ENCODE data around the gene IGF2BP2.
A peak's percentile ranks its signal among the peaks of the same experiment; 100 is the strongest.

IGF2BP2 gene

DNA sequence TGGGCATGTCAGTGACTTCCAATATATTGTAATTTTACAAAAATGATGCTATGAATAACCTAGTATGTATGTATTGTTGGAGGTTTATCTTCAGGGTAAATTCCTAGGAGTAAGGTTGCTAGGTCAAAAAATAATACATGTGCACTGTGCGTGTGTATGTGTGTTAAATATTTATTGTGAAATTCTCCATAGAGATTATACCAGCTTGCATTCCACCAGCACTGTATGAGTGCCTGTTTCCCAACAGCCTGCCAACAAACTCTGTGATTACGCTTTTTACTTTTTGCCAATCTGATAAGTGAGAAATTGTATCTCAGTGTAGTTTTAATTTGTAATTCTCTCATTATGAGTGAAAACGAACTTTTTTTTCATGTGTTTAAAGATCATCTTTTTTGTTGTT, 12.6 kb upstream of the IGF2BP2 start:
- DNase-seq, result no peak

- DNase-seq, result no peak
Measured at GRCh38 chr3:185831990-185832389, 7.1 kb upstream of the IGF2BP2 start.

DNA sequence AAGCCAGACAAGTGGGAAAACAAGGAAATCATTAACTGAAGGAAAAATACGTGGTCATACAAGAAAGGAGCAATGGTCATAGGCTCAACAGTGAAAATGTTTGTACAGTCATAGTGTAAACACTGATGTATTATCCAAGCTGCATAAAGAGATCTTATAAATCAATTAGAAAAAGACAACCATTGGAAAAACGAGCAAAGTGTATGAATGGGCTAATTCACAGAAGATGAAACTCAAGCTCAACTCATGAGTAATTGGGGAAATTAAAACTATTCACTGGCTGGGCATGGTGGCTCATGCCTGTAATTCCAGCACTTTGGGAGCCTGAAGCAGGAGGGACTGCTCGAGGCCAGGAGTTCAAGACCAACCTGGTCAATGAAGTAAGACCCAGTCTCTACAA, 6.4 kb upstream of the IGF2BP2 start:
- DNase-seq, result no peak

DNA sequence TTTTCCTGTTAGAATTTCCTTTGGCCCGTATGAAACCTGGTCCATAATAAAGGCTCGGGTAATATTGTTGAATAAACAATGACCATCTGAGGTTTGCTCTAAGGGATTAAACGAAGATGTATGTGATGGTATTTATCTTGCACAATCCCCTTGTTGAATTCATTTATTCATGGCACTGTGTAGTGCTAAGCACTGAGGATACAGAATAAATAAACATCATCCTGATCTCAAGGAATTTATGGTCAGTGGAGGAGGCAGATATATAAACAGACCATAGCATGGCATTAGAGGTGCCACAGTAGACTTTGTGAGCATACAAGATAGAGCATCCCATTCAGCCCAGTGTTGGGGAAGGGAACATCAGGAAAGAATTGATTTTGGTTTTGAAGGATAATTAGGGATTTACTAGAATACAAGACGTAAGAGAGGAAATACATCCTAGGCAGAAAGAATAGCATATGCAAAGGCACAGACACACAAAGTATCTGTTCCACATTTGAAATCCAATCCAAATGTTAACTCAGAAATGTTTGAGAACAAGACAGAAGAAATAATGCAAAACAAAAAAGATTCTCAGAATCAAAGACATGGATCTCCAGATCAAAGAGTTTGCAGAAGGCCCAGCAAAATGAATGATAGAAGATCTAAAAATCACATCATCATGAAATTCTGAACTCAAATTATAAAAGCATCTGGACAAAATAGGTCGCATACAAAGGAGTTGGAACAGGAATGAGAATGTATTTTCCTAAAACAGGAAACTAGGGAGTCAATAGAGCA, 5.4 kb upstream of the IGF2BP2 start:
- no peak for DNase-seq

DNA sequence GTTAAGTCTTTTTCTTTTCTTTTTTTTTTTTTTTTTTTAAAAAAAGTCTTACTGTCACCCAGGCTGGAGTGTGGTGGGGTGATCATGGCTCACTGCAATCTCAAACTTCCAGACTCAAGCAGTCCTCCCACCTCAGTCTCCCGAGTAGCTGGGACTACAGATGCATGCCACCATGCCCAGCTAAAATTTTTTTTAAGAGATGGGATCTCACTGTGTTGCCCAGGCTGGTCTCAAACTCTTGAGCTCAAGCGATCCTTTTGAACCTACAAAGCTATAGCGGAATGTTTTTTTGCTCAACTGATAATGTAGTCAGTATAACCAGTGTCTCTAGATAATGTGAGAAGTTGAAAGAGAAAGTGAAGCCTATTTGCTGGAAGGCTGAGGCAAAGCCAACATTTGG, 3.9 kb upstream of the IGF2BP2 start:
- no peak for DNase-seq

GRCh38 chr3:185827595-185828344, 2.9 kb upstream of the IGF2BP2 start:
- no peak for DNase-seq

- no peak for DNase-seq
Measured at GRCh38 chr3:185825639-185826481, 1.0 kb upstream of the IGF2BP2 start.

DNA sequence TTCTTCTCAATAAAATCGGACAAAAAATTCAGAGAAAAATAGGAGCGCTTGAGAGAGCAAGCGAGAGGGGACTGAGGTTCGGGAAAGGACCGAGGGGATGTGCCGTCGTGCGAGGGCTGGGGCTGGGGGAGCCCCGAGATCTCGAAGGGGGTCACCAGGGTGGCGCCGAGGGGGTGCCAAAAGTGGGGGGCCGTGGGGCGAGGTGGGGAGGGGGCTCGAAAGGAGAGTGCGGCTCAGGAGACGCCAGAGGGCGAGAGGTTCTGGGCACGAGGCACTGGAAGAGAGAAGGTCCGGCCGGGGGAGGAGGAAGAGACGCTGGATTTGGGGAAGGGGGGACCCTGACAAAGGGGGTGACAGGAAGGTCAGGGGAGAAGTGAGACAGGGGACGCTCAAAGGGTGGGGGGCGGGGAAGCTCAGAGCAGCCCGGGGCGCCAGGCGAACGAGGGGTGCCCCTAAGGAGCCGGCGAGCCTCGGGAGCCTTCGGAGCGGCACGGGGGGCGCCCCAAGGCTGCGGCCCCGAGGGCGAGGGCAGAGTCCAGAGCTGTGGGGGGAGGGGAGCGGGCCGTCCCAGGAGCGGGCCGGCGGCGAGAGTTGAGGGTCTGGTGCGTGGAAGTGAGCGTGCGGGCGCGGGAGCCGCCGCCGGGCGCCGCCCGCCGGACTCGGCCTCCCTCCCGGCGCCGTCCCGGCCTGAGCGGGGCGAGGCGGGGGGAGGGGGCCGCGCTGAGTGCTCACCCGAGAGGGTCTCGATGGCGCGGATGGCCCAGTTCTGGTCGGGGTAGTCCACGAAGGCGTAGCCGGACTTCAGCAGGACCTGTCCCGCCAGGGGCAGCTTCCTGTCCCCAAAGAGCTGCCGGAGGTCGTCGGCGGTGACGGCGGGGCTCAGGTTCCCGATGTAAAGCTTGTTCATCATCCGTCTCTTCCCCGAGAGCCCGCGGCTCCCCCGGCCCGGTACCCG, 514 bp downstream of the IGF2BP2 start:
- DNase-seq, result no peak

- DNase-seq, result peak in 1 of 56 donors; percentile 1
Measured at GRCh38 chr3:185823078-185824044, 1.5 kb downstream of the IGF2BP2 start.

- DNase-seq, result no peak
Measured at GRCh38 chr3:185822221-185823000, 2.4 kb downstream of the IGF2BP2 start.

DNA sequence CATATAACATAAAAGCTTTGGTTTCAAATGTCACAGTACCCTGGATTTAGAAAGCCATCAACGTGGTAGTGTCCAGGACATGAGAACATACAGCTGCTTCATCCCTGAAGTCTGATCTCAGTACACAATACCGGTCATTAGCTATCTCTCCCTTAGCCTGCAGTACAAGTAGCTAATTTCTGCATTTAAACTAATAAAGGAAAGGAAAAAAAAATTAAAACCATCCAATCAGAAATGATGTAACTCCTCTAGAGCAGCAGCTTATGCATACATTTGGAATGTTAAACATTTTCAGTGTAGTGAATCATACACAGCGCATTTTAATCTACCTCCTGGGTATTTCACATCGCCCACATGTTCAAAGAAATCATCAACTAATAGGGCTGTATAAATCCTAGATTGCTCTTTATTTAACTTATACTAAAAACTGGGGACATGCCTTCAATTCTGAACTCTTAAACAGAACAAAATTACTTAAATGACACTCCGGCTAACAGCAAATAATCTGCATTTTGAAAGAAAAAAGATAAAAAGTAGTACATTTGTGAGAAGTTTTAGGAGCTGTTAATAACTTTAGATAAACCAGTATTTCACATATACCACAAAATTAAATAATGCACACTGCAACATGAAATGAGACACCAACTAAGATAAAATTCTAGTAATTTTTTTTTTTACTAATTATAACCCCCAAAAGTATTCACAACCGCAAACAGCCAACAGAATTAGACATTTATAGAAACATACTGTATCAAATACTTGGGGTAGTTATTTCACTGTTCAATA, 3.7 kb downstream of the IGF2BP2 start:
- DNase-seq, result no peak

DNA sequence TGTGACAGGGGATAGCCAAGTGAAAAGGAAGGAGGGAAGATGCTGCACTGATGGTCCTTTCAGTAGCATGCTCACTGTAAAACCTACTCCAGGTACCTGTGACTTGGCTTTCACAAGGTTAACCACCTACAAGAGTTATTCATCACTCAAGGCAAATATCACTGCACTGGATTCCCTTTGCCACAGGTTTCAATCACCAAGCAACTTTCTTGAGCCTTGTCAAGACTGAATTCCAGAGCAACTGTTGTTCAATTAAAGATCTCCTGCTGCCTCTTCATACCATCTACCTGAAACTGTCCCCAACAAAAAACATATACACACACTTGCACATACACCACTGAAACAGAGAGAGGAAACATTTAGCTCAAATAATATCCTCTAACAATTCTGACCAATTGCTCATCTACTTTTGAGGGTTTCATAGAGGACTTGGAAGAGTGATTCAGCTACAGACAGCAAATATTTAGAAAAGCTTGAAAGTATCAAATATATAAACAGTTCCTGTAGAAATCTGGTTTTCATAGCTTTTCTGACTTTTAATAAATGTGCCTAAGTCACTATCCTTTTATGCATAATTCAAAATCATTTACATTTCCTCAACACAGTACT, 6.5 kb downstream of the IGF2BP2 start:
- DNase-seq, result no peak

DNA sequence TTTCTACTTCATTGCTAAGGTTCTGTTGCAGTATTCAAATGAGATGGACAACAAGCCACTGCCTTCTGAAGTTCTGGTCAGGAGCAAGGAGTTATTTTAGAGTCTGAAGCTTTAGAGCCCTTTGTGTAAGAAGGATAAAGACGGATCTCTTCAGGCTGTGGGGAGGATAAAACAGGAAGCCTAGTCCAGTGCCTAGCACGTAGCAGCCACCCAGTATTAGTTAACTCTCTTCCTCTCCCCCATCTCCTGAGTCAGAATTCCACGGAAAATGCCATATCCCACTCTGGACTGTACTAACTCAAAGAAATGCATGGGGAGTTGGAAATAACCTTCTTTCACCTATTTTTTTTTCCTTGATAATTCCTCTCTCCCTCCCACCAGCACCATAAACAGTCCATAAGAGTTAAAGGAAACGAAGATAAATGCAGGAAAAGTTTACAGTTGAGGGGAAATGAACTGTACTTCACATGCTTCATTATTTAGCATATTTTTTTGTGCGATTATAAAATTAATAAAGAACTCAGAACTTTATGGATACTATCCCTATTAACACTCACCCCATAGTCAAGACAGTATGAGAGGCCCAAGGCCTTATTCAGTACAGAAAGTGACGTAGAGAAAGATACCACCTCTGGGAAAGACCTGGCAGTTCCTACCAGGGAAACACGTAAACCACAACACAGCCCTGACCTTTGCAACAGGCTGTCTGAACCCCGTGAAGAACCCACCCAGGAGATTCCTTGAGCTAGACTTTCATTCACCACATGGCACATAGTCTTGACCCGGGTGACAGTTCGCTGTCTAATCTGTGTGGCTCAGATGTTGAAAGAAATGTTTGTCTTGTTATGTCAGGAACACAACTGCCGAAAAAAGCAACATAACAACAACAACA, 9.2 kb downstream of the IGF2BP2 start:
- DNase-seq, result no peak

DNA sequence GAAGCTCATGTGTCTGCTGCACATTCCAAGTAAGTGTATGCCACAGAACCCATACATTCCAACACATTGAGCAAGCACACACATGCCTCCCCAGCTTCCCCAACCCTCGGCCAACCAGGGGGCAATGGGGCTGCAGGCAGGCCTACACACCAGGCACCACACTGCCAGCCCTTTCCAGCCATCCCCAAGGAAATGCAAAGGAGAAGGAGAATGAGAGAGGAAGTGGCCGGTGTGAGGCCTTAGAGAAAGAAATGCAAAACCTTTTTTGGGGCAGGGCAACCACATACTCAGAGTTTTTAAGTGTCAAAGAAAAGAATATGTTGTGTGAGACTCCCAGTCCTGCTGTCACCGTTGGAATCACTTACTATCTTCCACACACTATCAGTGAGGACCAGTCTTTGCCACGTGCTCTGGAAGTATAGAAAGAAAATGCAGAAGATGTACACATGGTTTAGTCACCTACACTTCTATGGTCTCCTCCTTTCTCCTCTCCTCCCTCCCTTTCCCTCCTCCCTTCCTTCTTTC, 11.1 kb downstream of the IGF2BP2 start:
- DNase-seq, result no peak

GRCh38 chr3:185813205-185813604, 11.6 kb downstream of the IGF2BP2 start:
- no peak for DNase-seq

DNA sequence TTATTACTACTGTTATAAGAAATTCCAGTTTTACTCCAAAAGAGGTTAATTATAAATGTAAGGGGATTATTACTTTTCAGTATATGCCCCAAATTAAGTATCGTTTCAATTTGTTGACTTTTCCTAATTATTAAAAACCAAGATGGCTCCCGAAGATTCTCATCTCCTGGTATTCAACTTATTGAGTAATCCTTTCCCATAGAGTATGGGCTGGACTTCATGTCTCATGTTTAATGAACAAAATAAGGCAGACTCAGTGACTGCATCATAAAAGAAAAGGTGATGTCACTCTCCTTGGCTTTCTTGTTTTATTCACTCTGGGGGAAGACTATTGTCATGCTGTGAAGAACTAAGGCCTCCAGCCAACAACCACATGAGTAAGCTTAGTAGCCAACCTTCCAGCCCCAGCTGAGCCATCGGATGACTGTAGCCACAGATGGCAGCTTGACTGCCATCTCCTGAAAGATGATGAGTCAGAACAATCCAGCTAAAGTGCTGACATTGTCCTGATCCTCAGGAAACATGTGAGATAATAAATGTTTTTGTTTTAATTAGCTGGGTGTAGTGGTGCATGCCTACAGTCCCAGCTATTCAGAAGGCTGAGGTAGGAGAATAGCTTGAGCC, 17.3 kb downstream of the IGF2BP2 start:
- no peak for DNase-seq
